Measurements from ENCODE around the gene FBXW4.

DNA sequence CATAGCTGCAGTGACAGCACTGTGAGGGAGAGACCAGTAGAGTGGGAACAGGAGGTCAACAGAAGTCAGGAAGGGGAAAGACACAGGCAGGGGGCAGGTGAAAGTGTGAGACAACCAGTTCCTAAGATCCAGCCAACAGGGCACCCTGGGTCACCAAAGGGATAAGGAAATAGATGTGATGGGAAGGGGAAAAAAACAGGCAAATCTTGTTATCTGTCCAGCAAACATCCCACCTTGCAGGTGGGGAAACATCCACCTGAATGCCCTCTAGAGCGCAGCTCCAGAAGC is 64.4 kb downstream of the FBXW4 start:
- TF ChIP-seq HDAC2 (IDR thresholded peaks at IDR 0.05; ENCODE audit: borderline replicate concordance in 1 of 2, low read depth in 2 of 2, low read length in 2 of 2) (no peak), RAD21 (IDR thresholded peaks at IDR 0.05 in 1 of 2, conservative IDR thresholded peaks at IDR 0.05 in 1 of 2; ENCODE audit: low read depth in 2 of 2, low read length in 2 of 2) (no peak), EZH2 (IDR thresholded peaks at IDR 0.05; ENCODE audit: low read depth, low read length, severe bottlenecking) (no peak), GTF2F1 (IDR thresholded peaks at IDR 0.05; ENCODE audit: borderline replicate concordance, low read depth, low read length) (no peak), POLR2AphosphoS5 (IDR thresholded peaks at IDR 0.05; ENCODE audit: low read depth, low read length) (no peak), POLR2A (IDR thresholded peaks at IDR 0.05; ENCODE audit: control extremely low read depth in 1 of 2, low read depth in 2 of 2, low read length in 2 of 2) (no peak), EP300 (IDR thresholded peaks at IDR 0.05; ENCODE audit: borderline replicate concordance in 1 of 2, low read depth in 2 of 2, low read length in 2 of 2) (no peak), JUN (IDR thresholded peaks at IDR 0.05; ENCODE audit: low read depth, low read length) (no peak), YY1 (IDR thresholded peaks at IDR 0.05; ENCODE audit: low read depth, low read length) (no peak), BRCA1 (IDR thresholded peaks at IDR 0.05; ENCODE audit: low read depth, low read length) (no peak)
- TF ChIP-seq, protein P1, sequence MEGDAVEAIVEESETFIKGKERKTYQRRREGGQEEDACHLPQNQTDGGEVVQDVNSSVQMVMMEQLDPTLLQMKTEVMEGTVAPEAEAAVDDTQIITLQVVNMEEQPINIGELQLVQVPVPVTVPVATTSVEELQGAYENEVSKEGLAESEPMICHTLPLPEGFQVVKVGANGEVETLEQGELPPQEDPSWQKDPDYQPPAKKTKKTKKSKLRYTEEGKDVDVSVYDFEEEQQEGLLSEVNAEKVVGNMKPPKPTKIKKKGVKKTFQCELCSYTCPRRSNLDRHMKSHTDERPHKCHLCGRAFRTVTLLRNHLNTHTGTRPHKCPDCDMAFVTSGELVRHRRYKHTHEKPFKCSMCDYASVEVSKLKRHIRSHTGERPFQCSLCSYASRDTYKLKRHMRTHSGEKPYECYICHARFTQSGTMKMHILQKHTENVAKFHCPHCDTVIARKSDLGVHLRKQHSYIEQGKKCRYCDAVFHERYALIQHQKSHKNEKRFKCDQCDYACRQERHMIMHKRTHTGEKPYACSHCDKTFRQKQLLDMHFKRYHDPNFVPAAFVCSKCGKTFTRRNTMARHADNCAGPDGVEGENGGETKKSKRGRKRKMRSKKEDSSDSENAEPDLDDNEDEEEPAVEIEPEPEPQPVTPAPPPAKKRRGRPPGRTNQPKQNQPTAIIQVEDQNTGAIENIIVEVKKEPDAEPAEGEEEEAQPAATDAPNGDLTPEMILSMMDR (IDR thresholded peaks at IDR 0.05; ENCODE audit: control extremely low read depth in 1 of 3, insufficient read depth in 1 of 3, low read depth in 1 of 3, low read length in 3 of 3) = no peak
- TF ChIP-seq, protein P2, sequence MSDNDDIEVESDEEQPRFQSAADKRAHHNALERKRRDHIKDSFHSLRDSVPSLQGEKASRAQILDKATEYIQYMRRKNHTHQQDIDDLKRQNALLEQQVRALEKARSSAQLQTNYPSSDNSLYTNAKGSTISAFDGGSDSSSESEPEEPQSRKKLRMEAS (IDR thresholded peaks at IDR 0.05) = no peak

Measured in H1 (cell line).